ENCODE results near the gene ACTL6B.

Gene ACTL6B

DNA sequence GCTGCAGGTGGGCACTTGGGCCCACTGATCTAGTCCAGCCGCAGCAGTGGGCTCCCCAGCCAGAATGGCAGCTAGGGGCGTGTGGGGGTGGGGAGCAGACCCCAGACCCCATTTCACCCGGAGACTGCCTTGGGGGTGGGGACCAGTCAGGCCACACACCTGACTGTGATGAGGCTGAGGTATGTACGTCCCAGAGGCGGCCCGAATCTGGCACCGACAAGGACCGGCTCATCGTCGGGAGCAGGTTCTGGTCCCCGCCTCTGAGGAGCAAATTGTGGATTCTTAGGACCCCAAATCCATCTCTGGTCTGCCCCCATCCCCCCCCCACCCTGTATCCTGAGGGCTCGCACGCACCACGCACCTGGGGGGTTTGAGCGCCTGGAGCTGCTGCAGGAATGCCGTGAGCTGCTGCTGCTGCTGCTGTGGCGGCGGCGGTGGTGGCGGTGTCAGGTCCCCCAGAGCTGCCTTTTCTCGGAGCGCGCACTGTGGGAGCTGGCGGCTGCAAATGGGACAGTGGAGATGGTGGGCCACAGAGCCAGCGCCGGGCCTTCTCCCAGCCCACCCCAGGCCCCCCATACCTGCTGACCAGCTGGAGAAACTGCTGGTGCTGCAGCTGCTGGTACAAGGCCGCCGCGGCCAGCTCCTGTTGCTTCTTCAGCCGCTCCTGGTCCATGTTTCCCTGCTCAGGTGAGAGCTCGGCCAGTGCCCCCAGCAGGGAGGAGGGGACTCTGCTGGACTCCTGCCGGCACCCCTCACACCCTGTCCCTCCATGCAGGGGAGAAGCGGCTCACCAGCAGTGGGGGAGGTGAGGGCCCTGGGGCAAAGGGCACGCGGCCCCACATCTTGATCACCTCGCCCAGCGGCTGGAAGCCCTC is 27.6 kb upstream of the ACTL6B start:
- DNase-seq (ENCODE audit: low read depth), result no peak

DNA sequence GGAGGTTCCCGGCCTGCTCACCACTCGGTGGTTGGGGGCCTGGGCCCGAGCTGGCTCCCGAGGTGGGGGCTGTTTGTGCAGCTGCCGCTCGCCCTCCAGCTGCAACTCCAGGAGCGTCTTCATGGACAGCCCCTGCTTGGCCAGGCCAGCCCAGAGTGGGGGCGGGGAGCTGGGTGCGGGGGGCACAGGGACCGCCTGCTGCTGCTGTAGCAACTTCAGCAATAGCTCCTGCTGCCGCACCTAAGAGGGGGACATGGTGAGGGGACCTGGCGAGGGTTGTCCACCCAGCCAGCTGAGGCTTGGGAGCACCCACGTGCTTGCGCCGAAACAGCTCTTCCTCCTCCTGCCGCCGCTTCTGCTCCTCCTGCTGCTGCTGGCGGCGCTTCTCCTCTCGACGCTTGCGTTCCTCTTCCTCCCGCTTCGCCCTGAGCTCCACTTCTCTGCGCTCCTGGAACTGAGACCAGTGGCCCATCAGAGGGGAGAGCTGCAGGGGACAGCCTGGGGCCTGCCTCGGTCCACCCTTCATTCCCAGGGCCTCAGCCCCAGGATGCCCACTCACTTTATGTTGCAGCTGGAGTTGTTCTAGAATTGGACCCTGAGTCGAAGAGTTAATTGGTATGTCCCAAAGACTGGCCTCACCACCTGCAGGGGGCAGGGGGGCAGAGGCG is 26.9 kb upstream of the ACTL6B start:
- DNase-seq (ENCODE audit: low read depth), result no peak

DNA sequence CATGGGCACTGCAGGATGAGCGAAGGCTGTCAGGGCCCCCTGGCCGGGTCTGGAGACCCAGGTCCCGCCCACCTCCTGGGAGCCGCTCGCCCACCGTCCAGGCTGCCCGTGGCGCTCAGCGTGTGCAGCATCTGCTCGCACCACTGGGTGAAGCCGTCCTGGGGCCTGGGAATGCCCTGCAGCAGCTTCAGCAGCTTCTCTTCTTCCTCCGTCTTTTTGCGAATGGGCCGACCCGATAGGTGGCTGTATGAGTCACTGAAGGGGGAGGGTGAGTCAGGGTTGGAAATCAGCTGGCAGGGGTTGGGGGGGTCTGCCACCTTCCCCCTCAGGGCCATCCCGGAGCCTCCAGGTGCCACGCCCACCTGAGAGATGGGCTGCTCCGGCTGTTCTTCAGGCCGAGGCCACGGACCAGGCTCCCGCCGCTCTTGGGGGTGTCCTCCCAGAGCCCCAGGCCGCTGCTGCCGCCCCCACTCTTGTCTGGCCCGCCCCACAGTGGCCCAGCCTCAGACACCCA is 26.0 kb upstream of the ACTL6B start:
- peak; percentile 34 for DNase-seq (ENCODE audit: low read depth)

DNA sequence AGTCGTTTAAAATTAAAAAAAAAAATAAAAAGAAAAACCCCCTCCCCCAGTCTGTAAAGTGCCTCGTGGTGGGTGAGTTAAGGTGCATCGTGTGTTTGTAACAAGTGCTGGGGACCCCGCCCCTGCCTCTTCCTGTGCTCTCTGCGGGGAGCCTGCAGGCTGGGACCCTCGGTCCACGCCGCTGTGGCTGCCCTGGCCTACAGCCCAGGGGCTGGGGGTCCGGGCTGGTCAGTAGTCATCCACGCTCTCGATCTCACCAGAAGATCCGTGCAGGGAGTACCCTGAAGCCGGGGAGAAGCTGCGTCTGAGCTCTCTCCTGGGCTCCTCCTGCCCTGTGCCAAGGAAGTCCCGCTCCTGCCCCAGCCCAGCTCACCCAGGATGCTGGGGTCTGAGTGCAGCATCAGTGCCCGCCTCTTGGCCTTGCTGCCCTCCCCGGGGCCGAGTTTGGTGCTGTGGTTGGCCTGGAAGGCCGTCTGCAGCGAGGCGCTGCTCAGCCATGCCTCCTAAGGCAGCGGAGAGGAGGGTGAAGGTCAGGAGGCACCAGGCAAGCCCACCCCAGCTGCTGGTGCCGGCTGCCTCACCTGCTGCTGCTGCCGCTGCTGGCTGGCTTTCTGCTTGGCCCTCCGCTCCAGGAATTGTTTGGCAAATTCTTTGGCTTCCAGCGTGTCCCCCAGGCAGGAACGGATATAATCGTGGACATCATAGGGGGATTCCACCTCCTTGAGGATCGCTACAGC is 25.4 kb upstream of the ACTL6B start:
- no peak for DNase-seq (ENCODE audit: low read depth)

DNA sequence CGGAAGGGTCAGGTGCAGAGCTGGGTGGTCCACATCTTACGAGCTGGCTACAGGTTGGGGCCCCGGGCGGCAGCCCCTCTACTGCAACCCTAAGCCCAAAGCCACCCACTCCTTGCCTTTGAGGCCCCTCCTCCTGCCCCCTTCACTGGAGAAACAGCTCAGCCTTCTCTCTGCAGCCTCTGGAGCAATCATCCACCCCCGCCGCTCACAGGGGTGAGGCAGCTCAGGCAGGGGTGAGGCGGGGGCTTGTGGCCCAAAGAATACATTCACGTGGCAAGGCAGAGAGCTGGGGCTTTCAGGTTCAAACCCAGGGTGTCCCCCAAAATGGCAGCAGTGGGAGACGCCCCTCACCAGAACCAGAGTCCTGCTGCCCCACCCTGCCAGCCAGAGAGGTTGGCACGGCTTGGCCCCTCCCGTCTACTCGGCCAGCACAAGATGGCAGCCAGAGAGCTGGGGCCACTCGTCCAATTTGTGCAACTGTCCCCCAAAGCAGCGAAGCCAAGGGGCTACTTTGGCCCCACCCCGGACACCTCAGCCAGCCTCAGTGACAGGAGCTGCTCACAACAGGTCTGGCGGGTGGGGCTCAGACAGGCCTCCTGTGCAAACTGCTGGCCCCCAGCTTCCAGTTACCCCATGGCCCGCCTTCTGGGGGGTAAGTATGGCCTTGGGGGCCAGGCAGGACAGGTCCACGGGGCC is 24.5 kb upstream of the ACTL6B start:
- DNase-seq (ENCODE audit: low read depth), result no peak

DNA sequence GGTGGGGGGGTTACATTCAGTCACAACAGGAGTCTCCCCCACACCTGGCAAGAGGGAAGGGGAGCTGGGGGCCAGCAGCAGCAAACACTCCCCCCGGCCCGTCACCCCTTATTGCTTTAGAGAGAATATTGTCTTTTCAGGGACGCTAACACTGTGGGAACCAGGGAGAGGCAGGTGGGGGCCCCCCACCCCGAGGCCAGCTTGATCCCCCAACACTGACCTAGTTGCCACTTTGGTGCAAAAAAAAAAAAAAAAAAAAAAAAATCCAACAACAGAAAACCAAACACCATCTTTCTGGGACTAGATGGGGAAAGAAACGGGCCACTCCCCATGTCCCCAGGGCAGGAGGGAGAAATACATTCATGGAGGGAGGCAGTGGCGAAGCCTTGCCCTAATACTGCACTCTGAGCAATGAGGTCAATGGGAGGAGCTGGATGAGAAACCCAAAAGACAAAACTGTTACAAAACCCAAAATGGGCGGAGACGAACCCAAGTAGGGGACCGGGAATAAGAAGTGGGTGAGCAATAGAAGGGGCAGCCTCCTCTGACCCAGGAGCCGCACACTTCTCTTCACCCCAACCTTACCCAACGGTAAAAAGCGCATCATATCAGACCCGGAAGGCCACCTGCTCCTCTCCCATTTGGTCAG is 23.8 kb upstream of the ACTL6B start:
- no peak for DNase-seq (ENCODE audit: low read depth)

DNA sequence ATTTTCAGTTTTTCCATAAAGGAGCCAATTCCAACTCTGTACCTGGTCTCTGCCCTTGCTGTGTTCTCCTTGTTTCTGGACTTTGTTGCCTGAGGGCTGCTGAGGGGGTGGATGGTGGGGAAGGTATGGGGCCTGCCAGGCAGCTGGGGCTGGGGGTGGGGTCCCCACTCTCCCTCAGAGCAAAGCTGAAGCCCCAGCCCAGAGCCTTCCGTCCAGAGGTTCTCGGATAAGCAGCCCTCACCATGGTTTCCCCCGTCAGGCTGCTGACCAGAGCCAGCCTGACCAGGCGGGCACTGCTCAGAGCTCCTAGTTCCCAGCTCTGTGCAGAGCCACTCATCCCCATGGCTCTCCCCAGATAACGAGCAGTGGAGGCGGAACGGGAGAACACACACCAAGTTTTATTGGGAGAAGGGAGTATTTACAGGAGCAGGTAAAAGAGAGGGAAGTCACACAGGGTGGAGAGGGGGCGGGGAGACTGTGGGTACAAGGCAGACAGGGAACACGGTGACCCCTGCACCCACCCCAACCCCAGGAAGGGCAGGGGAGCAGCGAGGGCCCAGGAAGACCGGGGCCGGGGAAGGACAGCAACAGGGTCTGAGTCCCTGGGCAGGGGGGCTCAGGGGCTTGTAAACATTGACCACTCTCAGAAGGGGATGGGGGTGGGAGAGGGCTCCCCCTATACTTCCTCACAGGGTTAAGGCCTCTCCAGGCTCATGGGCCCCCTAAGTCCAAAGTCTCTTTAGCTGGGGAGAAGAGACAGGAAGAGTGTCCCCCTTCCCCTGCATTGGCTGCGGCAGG is 23.1 kb upstream of the ACTL6B start:
- DNase-seq (ENCODE audit: low read depth), result no peak

DNA sequence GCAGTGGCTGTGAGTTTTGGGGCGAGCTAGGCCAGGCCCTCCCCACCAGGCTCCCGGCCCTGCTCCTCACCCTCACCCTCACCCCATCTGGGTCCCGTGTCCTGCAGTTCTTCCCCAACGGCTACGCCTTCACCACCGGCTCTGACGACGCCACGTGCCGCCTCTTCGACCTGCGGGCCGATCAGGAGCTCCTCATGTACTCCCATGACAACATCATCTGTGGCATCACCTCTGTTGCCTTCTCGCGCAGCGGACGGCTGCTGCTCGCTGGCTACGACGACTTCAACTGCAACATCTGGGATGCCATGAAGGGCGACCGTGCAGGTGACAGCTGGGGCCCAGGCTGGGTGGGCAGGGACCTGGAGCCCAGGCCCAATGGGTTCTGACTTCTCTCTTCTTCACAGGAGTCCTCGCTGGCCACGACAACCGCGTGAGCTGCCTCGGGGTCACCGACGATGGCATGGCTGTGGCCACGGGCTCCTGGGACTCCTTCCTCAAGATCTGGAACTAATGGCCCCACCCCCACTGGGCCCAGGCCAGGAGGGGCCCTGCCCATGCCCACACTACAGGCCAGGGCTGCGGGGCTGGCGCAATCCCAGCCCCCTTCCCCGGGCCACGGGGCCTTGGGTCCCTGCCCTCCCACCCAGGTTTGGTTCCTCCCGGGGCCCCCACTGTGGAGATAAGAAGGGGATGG is 22.2 kb upstream of the ACTL6B start:
- DNase-seq (ENCODE audit: low read depth), result no peak

DNA sequence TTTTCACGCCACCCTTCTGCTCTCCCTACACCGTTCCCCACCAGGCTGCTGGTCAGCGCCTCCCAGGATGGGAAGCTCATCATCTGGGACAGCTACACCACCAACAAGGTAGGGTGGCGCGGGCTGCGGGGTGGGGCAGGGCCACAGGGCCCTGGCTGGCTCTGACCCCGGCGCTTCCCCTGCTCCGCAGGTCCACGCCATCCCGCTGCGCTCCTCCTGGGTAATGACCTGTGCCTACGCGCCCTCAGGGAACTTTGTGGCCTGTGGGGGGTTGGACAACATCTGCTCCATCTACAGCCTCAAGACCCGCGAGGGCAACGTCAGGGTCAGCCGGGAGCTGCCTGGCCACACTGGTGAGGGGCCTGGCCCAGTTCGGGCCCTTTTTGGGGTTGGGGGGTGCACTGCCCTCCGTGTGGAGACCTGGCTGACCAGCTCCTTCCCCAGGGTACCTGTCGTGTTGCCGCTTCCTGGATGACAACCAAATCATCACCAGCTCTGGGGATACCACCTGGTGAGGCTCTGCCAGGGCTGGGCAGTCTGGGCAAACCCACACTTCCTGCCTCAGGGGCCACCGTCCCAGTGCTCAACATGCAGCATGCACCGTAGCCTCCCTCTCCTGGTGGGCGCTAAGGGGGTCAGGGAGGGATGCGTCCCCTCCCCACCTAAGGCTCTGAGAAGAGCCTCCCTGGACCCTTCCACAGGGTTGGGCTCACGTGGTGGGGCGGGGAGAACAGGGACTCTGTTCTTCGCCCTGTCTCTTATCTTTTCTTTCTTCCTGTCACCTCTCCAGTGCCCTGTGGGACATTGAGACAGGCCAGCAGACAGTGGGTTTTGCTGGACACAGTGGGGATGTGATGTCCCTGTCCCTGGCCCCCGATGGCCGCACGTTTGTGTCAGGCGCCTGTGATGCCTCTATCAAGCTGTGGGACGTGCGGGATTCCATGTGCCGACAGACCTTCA is 21.3 kb upstream of the ACTL6B start:
- no peak for DNase-seq (ENCODE audit: low read depth)

DNA sequence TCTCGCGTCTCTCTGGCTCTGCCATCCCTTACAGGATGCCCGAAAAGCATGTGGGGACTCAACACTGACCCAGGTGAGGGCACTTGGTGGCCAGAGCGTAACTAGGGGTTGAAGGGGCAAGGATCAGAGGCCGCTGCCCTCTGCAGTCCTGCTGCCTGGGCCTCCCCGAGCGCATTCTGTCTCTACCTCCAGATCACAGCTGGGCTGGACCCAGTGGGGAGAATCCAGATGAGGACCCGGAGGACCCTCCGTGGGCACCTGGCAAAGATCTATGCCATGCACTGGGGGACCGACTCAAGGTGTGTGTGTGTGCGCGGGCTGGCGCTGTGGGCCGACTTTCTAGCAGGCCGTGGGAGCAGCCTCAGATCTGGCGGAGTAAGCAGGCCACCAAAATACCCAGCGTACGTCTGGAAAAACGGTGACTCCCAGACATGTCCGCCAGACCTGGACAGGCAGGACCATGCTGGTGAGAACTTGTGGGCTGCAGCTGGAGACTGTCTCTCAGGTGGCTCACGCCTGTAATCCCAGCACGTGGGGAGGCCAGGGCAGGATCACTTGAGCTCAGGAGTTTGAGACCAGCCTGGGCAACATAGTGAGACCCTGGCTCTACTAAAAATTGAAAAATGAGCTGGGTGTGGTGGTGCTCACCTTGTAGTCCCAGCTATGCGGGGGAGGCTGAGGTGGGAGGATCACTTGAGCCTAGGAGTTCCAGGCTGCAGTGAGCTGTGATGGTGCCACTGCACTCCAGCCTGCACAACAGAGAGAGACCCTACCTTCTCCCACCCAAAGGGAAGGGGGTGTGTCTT is 20.5 kb upstream of the ACTL6B start:
- DNase-seq (ENCODE audit: low read depth), result no peak

DNA sequence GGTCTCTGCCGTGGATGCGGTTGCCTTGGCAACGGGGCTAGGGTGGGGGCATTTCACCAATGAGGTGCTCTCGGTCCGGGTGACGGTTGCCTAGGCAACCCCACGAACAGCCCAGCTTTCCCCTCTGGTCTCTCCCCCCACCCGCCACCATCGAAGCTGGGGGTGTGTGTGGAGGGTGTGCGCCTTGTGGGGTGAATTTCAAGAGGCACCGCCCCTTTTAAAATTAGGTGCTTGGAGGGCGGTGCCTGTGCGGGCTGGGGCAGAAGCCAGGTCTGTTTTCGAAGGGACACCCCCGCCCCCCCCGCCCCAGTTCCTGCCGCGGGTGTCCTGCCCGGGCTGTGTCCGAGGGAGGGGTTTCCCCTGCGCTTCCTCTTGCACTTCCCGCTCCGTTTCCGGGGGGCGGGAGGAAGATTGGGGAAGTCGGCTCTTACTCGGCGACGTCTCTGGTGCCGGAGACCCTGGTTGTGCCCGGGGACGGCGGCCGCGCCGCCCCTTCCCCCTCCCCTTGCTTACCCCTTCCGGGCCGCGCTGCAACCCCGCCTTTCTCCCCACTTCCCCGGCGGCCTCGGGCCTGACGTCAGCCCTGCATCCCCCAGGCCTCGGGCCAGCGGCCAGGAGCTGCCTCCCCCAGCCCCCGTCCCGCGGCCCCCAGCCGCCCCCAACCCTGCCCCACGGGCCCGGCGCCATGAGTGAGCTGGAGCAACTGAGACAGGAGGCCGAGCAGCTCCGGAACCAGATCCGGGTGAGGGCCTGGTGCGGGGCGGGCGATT is 19.5 kb upstream of the ACTL6B start:
- peak; percentile 81 for DNase-seq (ENCODE audit: low read depth)

DNA sequence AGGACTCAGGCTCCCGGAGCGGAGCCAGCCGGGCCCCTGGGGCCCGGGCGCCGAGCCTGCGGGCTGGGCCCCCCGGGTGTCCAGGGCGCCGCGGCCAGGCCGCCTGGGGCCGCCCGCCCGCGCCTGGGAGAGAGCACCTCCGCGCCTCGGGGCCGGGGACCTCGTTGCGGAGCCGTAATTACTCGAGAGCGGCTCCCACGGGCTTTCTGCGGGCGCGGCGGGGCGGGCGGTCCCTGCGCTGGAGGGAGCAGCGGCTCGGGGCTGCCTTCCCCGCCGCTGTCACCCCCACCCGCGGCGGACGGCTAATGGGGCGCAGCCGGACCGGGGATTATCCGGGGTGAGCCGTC is 18.8 kb upstream of the ACTL6B start:
- no peak for DNase-seq (ENCODE audit: low read depth)

DNA sequence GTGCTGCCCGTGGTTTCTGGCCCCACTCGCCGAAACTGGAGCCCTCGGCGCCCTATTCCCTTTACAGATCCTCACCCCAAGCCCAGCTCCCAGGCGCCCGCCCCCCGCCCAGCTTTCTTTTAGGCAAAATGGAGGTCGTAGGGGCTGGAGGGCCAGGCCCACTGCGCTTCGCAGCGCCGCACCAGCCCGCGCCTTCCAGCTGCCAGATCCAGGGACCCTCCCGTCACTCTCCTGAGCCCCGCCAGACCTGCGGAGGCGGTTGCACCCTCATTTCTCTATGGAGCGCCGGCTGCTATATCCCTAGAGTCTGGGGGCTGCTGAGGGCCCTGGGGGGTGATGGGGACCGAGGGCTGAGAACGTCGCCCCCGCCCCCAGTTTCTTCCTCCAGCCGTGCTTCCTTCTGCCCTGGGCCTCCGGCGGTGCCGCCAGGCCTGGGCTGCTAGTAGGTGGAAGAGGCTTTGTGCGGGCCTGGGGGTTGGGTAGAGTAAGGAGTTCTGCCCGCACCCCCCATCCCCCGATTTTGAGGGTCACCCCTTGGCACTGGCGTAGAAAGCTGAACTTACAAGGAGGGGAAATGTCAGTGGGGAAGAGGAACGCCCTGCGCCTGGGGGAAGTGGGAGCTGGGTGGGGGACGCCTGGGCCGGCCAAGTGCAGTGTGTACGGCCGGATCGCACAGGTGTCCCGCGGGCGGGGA is 18.3 kb upstream of the ACTL6B start:
- DNase-seq (ENCODE audit: low read depth), result no peak

DNA sequence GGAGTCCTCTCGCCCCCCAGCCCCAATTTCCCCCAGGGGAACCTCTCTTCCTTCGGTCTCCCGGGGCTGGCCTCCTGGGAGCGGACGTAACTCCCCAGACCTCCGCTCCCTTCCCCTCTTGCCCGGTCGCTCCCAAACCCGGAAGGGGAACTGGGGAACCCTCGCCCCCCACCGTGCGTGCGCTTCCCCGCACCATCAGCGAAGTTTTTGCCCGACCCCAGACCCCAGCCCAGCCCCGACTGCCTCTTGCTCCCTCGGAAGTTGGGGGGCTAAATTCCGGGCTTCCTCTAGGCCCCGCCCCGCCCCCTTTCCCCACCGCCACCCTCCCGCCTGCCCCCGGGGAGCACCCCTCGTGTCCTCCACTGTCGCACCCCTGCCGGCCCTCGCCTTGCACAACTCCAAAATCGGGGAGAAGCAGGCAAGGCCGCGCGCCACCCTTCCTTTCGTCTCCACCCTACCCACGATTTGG is 17.7 kb upstream of the ACTL6B start:
- DNase-seq (ENCODE audit: low read depth), result no peak

DNA sequence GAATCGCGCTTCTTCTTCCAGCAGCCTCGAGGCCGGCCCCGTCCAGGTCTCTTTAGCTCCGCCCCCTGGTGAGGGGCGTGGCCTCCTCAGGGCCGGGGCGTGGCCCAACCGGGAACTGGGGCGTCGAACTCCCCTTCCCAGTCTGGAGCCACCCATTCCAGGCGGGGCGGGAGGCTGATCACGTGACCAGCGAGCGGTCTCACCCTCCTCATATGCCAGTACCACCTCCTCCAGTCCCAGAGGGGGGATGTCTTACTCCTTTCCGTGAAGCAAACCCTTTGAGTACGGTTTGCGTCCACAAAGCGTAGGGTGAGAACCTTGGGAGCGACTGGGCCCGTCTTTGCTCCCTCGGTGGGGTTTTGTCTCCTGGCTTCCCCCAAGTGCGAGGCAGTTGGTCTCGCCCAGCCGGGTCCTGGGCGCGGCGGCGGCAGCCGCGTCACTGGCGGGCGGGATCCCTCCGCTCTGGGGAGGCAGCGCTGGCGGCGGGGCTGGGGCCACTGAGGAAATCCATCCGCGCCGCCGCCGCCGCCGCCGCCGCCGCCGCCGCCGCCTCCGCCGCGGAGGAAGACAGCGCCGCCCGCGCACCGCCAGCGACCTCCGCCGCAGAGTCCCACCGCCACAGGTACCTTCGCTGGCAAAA is 17.2 kb upstream of the ACTL6B start, which contains the start of gene GNB2:
TSS of gene GNB2 (plus strand) at position 439 of the 640 bp plus-strand sequence. CDS start 2,526 bp downstream, outside the sequence.
- peak; percentile 98 for DNase-seq (ENCODE audit: low read depth)

Measured in stimulated activated CD4-positive, alpha-beta T cell treated with anti-CD3 and anti-CD28 coated beads, Interleukin-2, amount 100 ng/mL, for 4 hours (primary cell).